Adipose tissue (tissue), 3 donors: Measurements from ENCODE around the gene OSGIN1. TPM values are rescaled to one million over a fixed set of nuclear protein-coding genes. Genes with fewer than 3 reads are reported as not detected.

Source experiments
- H3K27ac ChIP-seq: one replicate; pipeline ENCODE4 v1.5.1; 2013; ENCODE audit warnings: low read depth, low read length
- WGBS, 3 donors: extraction: QIAGEN DNeasy Blood & Tissue Kit; methylation state at CpG; one replicate each; pipeline ENCODE4 v1.1.7; 2013; 5-methylcytosine and 5-hydroxymethylcytosine counted together
- polyA plus RNA-seq, 3 donors: library from polyadenylated mRNA; stranded (reverse); fragments of 200-250 nt; gene quantifications; one replicate each; pipeline ENCODE4 v1.2.3, GENCODE V29; 2013
- donor health status: healthy with polysubstance abuse.
- donor health status: Bipolar disorder and iron deficiency.
- donor health status: healthy.

The OSGIN1 gene
- polyA plus RNA-seq, 3 donors: 3.9 to 6.5 (median 5.2) TPM

- H3K27ac ChIP-seq: no peak overlapping the region
- 91 to 97% (median 93%) methylated on average over 7 of the region's 7 CpGs for WGBS, 3 donors
Measured at GRCh38 chr16:83979441-83979840, 26.4 kb downstream of the OSGIN1 start.

- no peak overlapping the region for H3K27ac ChIP-seq
- 89 to 93% (median 91%) methylated on average over 2 of the region's 2 CpGs for WGBS, 3 donors
Measured at GRCh38 chr16:83980794-83981193, 27.8 kb downstream of the OSGIN1 start.

DNA sequence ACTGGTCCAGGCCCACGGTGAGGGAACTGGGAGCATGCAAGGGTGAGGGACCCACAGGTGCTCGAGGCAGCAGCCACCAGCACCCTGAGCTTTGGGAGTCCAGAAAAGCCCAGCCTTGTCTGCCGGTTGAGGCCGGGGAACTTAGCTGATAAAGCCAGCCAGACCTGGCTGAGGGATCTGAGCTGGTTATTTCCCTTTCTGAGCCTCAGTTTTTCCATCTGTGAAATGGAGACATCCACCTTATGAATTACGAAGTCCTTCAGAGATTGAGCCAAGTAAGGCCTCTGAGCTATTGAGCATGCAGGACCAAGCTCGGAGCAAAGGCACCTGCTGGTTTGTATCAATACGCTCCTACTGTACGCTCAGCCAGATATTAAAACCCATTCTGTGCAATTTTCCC is 28.8 kb downstream of the OSGIN1 start:
- 94 to 95% (median 95%) methylated on average over 8 of the region's 8 CpGs for WGBS, 3 donors
- H3K27ac ChIP-seq: no peak overlapping the region

DNA sequence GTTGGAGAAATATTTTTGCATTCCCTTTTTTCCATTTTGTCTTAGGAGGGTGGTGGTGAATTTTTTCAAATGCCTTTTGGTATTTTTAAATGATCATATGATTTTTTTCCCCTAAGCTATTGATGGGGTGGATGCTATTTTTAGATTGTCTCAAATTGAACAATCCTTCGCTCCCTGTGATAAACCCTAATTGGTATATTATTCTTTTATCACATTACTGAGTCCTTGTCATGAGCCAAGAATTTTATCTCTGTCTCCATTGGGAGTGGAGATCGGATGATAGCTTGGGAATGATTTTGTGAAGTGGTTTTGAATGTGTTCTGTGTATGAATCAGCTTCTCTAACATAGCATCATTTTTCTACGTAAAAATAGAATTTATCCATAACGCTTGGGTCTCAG is 30.5 kb downstream of the OSGIN1 start:
- 47 to 71% (median 62%) methylated on average over 4 of the region's 4 CpGs for WGBS, 3 donors
- no peak overlapping the region for H3K27ac ChIP-seq

- no peak overlapping the region for H3K27ac ChIP-seq
- WGBS, 3 donors: 30 to 80% (median 72%) methylated on average over 8 of the region's 8 CpGs
Measured at GRCh38 chr16:83989300-83989699, 36.3 kb downstream of the OSGIN1 start.

- WGBS, 3 donors: 72 to 90% (median 89%) methylated on average over 11 of the region's 11 CpGs
- H3K27ac ChIP-seq: no peak overlapping the region
Measured at GRCh38 chr16:83990492-83990891, 37.5 kb downstream of the OSGIN1 start.

GRCh38 chr16:83992624-83993023 is 39.6 kb downstream of the OSGIN1 start:
- 47 to 60% (median 59%) methylated on average over 6 of the region's 6 CpGs for WGBS, 3 donors
- H3K27ac ChIP-seq: no peak overlapping the region

DNA sequence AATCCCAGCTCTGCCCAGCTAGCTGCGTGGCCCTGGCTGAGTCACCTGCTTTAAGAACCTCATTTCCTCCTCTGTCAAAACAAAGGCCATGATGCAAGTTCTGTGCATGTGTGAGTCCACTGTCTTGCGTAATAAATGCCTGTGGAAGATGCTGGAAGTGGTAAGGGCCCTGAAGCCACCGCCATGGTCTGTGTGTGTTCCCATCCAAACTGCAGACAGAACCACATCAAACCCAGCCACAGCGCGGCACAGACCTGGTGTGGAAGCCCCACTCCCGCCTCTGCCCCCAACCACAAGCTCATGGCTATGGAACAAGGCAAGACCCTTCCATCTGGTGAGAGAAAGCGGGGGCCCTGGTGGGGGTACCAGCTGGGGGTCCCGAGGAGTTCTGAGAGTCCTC is 41.0 kb downstream of the OSGIN1 start:
- H3K27ac ChIP-seq: no peak overlapping the region
- 64 to 87% (median 76%) methylated on average over 8 of the region's 8 CpGs for WGBS, 3 donors

DNA sequence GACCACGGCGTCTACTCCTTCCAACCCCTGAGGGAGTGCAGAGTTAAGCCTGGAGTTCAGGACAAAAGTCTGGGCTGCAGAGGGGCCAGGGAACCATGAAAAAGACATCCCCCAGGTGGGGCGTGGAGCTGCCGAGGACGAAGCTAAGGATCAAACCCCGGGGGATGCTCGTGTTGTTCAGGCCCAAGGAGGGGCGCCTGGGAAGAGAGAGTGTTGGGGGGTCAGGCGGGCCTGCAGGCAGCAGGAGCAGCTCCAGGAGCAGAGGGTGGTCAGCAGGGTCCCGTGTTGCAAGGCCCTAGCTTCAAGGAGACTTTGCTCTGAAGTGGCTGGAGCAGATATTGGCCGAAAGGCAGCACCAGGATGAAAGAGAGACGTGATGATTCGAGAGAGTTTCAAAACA is 41.7 kb downstream of the OSGIN1 start:
- H3K27ac ChIP-seq: no peak overlapping the region
- 71 to 90% (median 76%) methylated on average over 13 of the region's 13 CpGs for WGBS, 3 donors

DNA sequence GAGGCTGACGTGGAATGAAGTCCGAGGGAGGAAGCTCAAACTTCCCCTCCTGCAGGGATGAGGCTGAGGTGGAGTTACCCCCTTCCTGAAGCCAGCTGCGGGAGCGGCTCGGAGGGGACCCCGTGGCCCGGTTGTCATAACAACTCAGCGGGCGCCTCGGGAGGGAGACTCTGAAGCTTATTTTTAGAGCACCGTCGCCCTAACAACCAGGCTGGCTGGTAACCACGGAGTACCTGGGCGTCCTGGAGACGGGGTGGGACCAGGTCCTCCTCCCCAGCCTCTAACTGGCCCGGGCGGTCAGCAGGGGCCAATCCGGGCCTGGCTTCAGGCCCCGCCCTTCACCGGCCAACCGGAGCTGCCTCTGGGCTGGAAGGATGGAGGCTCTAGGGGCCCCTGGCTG is 42.7 kb downstream of the OSGIN1 start:
- no peak overlapping the region for H3K27ac ChIP-seq
- 12 to 23% (median 16%) methylated on average over 21 of the region's 21 CpGs for WGBS, 3 donors

DNA sequence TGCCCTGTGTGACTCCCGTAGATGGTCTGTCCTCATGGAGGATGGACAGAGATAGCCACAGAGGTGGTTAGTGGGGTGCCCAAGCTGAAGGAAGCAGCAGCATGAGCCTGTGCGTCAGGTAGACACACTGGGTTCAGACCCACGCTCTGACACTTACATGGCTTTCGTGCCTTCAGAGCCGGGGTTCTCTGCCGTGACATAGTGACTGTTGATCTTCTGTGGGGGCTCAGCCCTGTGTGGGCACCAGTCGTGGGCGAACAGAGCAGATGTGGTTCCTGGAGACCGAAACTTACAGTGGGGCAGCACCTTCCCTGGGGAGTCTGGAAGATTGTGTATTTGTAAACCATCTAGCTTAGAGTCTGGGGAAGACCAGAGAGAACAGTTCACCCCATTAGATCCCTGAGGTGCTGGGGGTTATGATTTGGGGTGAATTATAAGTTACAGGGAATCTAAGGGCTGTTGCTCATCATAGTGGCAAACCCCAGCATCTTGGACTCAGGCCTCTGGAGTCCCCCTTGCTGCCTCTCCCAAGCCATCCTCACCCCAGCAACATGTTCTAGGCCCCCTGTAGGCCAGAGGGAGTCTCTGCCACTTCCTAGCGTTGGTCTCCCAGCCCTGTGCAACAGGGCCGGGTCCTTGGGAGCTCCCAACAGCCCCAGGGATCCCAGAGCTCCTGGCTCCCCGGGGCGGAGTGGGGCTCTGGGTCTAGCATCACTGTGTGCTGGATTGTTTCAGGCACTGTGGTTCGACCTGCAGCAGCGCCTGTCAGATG is 43.6 kb downstream of the OSGIN1 start:
- no peak overlapping the region for H3K27ac ChIP-seq
- 82 to 89% (median 85%) methylated on average over 15 of the region's 15 CpGs for WGBS, 3 donors

GRCh38 chr16:83998091-83998490 is 45.1 kb downstream of the OSGIN1 start:
- no peak overlapping the region for H3K27ac ChIP-seq
- WGBS, 3 donors: 88 to 91% (median 89%) methylated on average over 13 of the region's 13 CpGs

DNA sequence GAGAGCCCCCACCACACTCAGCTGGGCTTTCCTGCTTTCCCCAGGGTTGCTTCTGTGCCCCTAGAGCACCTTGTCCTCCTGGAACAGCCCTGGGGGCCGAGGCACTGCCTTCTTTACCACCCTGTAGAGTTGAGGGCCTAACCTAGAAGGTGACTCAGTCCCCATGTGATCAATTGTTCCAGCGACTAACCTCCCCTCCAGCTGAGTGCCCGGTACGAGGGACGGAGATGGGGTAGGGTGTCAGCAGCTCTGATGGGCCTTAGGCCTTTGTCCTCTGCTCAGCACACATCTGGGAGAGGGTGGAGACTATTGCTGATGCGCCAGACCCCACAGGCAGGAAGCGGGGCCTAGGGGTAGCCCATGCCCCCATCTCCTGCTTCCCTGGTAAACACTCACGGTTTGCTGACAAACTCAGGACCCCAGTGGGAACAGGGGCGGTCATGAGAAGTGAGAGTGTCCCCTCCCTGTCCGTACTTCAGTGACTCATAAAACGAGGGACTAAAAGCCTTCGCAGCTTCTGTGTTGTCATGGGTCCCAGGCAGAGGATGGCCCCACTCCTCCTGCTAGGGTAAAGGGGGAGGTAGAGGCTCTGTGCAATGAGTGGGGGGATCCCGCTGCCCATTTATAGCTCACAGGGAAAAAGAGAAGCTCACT is 48.1 kb downstream of the OSGIN1 start:
- WGBS, 3 donors: 69 to 85% (median 84%) methylated on average over 13 of the region's 13 CpGs
- no peak overlapping the region for H3K27ac ChIP-seq

GRCh38 chr16:84001726-84002125 is 48.7 kb downstream of the OSGIN1 start:
- 90 to 94% (median 92%) methylated on average over 7 of the region's 7 CpGs for WGBS, 3 donors
- H3K27ac ChIP-seq: no peak overlapping the region

GRCh38 chr16:84003038-84003437 is 50.0 kb downstream of the OSGIN1 start:
- H3K27ac ChIP-seq: no peak overlapping the region
- 76 to 83% (median 79%) methylated on average over 12 of the region's 12 CpGs for WGBS, 3 donors

DNA sequence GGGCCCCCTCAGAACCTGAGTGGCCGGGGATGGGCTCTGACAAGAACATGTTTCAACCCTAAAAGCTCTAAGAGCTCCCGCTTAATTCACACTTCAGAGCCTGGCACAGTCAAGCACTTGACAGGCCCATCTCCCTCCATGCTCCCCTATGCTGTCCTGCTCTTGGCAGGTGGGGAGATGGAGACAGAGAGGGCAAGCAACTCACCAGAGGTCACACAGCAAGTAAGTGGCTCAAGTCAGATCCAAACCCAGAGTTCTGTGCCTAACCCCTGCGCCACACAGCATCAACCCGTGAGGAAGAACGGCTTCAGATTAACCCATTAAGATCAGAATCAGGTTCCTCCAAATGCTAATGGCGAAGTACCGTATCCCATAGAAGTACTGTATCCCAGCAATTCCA is 51.4 kb downstream of the OSGIN1 start:
- H3K27ac ChIP-seq: no peak overlapping the region
- 76 to 83% (median 80%) methylated on average over 7 of the region's 7 CpGs for WGBS, 3 donors

- no peak overlapping the region for H3K27ac ChIP-seq
- 70 to 74% (median 71%) methylated on average over 5 of the region's 5 CpGs for WGBS, 3 donors
Measured at GRCh38 chr16:84005391-84005790, 52.4 kb downstream of the OSGIN1 start.

- WGBS, 3 donors: 79 to 84% (median 83%) methylated on average over 4 of the region's 4 CpGs
- H3K27ac ChIP-seq: no peak overlapping the region
Measured at GRCh38 chr16:84007520-84007919, 54.5 kb downstream of the OSGIN1 start.

- no peak overlapping the region for H3K27ac ChIP-seq
- WGBS, 3 donors: 61 to 69% (median 62%) methylated on average over 8 of the region's 8 CpGs
Measured at GRCh38 chr16:84007965-84008364, 54.9 kb downstream of the OSGIN1 start.

DNA sequence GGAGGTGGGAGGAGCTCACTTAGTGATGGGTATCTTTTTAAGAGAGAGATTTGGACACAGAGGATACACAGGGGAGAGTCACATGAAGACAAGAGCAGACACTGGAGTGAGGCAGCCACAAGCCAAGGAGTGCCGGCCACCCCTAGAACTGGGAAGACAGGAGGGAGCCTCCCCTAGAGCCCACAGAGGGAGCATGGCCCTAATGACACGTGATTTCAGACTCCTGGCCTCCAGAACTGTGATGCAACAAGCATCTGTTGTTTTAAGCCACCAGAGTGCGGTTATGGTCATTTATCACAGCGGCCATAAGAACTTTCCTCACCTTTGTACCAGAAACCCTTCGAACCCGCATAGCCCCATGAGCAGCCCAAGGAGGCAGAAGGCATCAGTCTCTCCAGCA is 56.2 kb downstream of the OSGIN1 start:
- 76 to 88% (median 84%) methylated on average over 6 of the region's 6 CpGs for whole genome bisulfite sequencing, 3 donors
- H3K27ac ChIP-seq: no peak overlapping the region
